Fibroblast of lung (primary cell): ENCODE data around the gene NFE2L3.
"Not testable (repeated sequence)": the region's sequence is repeated elsewhere in the genome, so short reads cannot be mapped to it uniquely, and the experiment has no call there.

Experiments used
- EZH2 ChIP-seq: IDR thresholded peaks from 2 replicates; pipeline ENCODE4 v1.5.1; 2012; ENCODE audit warnings: low read length, control low read depth, mild to moderate bottlenecking; ENCODE audit errors: missing control alignments
- TF ChIP-seq, protein P1 (sequence below), 2 donors: IDR thresholded peaks in 1 of 2; conservative IDR thresholded peaks in 1 of 2; 1 replicate in 1 of 2; 2 replicates in 1 of 2; pipeline ENCODE4 v1.5.1; 2011 to 2012; ENCODE audit warnings: low read length in 2 of 2, control low read depth in 1 of 2, inconsistent platforms in 1 of 2, low read depth in 1 of 2, mild to moderate bottlenecking in 1 of 2

GRCh38 chr7:26148307-26148700 is 3.7 kb upstream of the NFE2L3 start:
- TF ChIP-seq, protein P1, sequence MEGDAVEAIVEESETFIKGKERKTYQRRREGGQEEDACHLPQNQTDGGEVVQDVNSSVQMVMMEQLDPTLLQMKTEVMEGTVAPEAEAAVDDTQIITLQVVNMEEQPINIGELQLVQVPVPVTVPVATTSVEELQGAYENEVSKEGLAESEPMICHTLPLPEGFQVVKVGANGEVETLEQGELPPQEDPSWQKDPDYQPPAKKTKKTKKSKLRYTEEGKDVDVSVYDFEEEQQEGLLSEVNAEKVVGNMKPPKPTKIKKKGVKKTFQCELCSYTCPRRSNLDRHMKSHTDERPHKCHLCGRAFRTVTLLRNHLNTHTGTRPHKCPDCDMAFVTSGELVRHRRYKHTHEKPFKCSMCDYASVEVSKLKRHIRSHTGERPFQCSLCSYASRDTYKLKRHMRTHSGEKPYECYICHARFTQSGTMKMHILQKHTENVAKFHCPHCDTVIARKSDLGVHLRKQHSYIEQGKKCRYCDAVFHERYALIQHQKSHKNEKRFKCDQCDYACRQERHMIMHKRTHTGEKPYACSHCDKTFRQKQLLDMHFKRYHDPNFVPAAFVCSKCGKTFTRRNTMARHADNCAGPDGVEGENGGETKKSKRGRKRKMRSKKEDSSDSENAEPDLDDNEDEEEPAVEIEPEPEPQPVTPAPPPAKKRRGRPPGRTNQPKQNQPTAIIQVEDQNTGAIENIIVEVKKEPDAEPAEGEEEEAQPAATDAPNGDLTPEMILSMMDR (conservative IDR thresholded peaks at IDR 0.05 in 1 of 2, IDR thresholded peaks at IDR 0.05 in 1 of 2; ENCODE audit: low read depth in 1 of 2, low read length in 2 of 2): not testable (repeated sequence)
- not testable (repeated sequence) for TF ChIP-seq EZH2
